ENCODE data around the gene CLHC1. TPM values are rescaled to one million over a fixed set of nuclear protein-coding genes. Genes with fewer than 3 reads are reported as not detected.

Gene CLHC1
- total and polyA plus RNA-seq, 2 of the 8 experiments (the other 6 are each of a cell fraction or from before 2014, with no cell fraction given): 2.6 to 10.8 TPM

- TF ChIP-seq SIX5 (IDR thresholded peaks at IDR 0.05; ENCODE audit: low read depth, low read length) (no peak), MAX (IDR thresholded peaks at IDR 0.05) (no peak), TBP (IDR thresholded peaks at IDR 0.05; ENCODE audit: low read depth, low read length) (no peak), RNF2 (IDR thresholded peaks at IDR 0.05; ENCODE audit: borderline replicate concordance, low read depth, low read length, missing control alignments, poor library complexity, severe bottlenecking) (no peak), USF2 (IDR thresholded peaks at IDR 0.05; ENCODE audit: low read length) (no peak), MAFK (IDR thresholded peaks at IDR 0.05; ENCODE audit: low read depth, low read length) (no peak), SP1 (IDR thresholded peaks at IDR 0.05; ENCODE audit: low read depth, low read length) (no peak)
Measured at GRCh38 chr2:55169359-55169758, 62.7 kb downstream of the CLHC1 start (continued).
